Left colon (tissue), 2 donors: Measurements from ENCODE around the gene PHTF2. TPM values are rescaled to one million over a fixed set of nuclear protein-coding genes. Genes with fewer than 3 reads are reported as not detected.
A peak's percentile ranks its signal among the peaks of the same experiment; 100 is the strongest.
"Not testable (repeated sequence)": the region's sequence is repeated elsewhere in the genome, so short reads cannot be mapped to it uniquely, and the experiment has no call there.

Experiments used
- ATAC-seq: fragments of 200-7000 bp; cut with Tn5 transposase; one replicate; pipeline ENCODE4 v1.9.1; 2020; ENCODE audit warnings: mild to moderate bottlenecking, moderate library complexity
- DNase-seq, 2 donors: peaks; one replicate each; pipeline ENCODE4 v3.0.0-alpha.2; 2020
- intact Hi-C, 2 donors: fragments of 100-400 bp; cut with DNase I in 1 of 2; cut with micrococcal nuclease in 1 of 2; formaldehyde crosslinking; loops; one replicate each; pipeline versions ENCODE4 v1.11.2 to v1.14.0; 2022; cut with DNase I, micrococcal nuclease
- total RNA-seq, 2 donors: library from RNA; stranded (reverse); fragmentation: NEBNext Ultra II Directional; extraction: Animal tissue kit (Norgen Biotek cat#: 25700); gene quantifications; one replicate each; pipeline ENCODE4 v1.2.1, GENCODE V29; 2021
- donor health status: DM: no; HTN: no; CAD: no.
- donor health status: DM: yes; HTN: yes; CAD: no.

PHTF2 gene
- total RNA-seq, 2 donors from 2014 or later: 10.6 to 11.3 TPM

DNA sequence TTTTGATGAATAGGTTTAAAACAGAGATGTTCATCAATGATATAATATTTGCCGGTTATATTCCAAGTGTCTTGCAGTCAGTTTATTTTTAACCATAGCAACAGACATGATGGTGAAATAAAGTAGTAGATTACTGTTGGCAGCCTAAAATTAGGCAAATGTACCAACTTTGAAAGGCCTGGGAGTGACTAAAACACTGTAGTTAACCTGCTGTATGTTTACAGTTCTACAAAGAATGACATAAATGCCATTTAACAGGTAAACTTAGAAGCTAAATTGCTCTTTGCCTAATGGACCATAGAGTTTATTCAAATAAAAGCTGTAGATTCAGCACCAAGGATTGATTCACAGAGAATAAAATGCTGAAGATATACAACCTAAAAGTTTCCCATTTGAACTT lies 64.1 kb downstream of the PHTF2 start:
- DNase-seq (no peak), ATAC-seq (no peak)
- intact Hi-C loops: no loop called here

DNA sequence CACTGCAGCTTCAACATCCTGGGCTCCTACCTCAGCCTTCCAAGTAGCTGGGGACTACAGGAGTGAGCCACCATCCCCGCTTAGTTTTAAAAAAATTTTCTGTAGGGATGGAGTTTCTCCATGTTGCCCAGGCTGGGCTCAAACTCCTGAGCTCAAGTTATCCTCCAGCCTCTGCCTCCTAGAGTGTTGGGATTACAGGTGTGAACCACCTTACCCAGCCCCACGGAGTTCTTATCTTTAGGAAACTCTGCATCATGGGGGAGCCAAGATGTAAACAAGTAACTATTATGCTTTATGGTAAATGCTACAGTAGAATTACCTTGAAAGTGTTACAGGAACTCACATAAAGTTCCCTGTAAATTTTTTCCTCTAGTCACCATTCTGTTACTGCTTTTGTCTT lies 65.3 kb downstream of the PHTF2 start:
- intact Hi-C loops: no loop called here
- ATAC-seq (no peak), DNase-seq (no peak)

DNA sequence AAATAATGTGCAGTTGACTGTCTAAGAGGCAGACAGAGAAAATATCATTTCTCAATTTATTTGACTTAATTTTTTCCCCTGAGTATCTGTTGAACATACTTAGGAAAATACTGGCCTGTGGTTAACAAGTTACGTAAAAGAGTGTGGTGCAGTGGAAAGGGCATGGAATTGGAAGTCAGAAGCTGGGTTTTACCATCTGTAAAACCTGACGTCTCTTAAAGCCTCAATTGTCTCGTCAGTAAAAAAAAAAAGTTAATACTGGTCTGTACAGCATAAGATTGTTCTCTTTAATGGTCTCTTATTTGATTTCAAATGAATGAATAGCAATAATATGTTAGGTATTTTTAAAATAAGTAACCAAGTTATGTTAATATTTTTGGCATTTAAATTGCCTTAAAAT lies 67.8 kb downstream of the PHTF2 start:
- no peak for DNase-seq
- ATAC-seq: no peak
- intact Hi-C loops: no loop called here

DNA sequence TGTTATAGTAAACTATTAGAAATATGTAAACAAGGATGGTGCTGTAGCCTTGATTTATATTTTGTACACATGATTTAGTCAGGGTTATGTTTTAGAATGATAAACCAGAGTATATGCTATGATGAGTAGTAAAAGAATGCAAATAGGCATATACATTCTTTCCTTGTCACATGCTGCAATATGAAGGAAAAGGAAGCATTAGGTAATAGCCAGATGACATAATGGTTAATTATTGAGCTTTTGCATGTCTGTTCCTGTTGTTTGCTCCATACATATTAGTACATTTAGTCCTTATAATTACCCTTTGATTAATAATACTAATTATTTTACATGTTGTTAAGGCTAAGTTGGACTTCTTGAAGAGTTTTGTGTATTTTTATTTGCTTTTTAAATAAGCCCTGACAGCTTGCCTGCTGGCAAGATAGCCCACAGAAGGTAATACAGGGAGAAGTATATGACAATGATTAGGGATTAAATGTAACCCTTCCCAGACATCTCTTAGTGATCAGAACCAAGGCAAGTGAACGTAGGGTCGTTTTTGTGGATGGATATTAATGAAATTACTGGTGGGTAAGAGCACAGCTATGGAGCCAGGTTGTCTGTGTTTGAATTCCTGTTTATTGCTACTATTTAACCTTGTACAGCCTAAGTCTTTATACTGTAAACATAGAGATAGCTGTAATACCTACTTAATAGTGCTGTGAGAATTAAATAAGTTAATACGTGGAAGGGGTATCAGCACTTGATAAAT lies 68.4 kb downstream of the PHTF2 start:
- intact Hi-C loops: no loop called here
- DNase-seq: no peak

DNA sequence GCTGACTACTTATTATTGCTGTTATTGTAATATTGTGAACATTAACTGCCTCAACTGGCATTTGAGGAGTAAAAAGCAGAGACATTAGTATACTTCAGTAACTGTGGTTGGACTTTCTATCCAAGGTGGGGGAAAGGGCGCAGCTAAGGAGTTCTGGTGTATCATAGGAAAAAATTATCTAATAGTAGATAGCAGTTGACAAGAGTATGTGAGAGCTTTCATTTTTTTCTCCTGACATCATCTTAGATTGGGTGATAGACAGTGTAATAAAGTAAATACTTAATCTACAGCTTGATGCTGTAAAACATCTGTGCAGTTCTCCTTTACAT lies 68.9 kb downstream of the PHTF2 start:
- ATAC-seq: no peak
- intact Hi-C loops: no loop called here
- no peak for DNase-seq

More for the DNA sequence above, 68.4 kb downstream of the PHTF2 start:
- ATAC-seq: peak; percentile 59

DNA sequence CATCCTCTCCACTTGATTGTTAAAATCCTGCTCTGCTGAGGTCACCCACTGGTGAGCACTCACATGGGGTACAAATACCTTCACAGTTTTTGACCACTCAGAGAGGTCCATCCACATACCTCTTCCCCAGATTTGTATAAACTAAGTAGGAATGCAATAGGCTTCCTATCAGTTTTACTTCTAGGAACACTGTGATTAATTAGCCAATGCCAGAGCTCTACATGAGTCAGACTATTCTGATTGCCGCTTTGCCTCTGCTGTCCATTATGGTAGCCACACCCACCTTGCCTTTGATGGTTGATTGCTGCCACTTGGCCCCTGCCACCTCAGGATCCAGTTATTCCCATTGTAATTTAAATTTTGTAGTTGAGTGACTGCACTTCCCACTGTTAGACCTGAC lies 73.7 kb downstream of the PHTF2 start:
- intact Hi-C loops, ATAC-seq, DNase-seq: not testable (repeated sequence)

DNA sequence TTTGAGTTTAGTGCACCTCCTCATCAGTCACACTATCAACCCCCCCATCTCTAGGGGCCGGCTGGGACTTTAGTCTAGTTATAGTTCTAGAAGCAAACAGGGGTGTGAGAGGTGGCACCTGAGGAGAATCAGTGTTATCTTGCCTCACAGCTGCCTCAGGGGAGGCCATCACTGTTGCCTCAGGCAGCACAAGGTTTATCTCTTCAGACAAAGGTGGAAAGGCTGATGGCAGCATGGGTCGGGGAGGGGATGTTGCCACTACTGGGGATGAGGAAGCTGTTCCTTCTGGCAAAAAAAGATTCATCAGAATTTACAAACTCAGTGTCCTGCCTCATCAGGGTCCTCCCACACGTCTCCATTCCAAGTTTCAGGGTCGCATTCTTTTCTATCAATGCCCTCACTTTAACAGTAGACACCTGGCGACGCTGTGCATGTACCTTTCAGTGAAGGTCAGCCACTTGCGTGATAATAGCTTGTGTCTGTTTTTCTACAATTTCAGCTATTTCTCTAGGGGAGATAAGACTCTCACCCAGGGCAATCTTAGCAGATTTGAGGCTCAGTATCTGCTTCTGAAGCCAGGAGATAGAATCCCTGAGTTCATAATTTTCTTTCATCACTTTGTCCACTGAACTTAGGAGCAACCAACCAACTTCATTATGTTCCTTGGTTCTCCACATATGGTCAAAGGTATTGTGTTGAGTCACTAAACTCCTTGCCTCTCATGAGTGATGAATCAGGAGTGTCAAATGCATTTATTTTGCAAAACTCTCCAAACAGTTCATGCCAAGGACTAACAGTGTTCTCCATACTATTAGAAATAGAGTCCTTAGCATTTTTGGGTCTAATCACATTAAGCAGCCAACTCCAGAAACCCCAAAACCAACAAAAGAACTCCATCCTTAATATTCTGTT lies 75.1 kb downstream of the PHTF2 start:
- ATAC-seq, DNase-seq, intact Hi-C loops: not testable (repeated sequence)

DNA sequence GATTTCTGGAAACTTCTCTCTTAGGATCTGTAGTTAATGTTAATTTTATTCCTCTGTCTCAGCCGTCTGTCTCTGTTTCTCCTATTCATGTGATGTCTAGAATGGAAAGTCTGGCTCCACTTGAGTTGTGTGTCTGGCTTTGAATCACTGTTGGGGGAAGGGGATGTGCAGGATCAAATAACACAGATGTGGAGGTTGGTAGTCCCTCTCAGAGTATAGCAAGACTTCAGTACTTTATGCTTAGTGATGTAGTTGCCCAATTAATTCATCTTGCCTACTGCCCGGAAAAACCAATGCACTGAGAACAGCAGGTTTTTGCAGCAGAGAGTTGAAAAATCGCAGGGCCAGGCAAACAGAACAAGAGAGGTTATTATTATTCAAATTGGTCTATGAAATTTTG lies 79.2 kb downstream of the PHTF2 start:
- intact Hi-C loops: no loop called here
- DNase-seq (no peak), ATAC-seq (no peak)

DNA sequence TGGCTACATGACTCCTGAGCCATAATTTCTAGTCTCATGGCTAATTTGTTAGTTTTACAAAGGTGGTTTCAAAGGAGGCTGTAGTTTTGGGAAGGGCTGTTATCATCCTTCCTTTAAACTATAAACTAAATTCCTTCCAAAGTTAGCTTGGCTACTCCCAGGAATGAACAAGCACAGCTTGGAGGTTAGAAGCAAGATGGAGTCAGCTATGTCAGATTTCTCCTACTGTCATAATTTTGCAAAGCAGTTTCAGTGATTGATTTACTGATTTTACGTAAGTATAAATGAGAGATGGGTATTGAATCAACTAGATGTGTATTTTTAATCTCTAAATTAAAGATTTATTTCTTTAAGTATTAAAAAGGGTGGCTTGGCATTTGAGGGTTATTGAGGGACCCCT lies 79.9 kb downstream of the PHTF2 start:
- DNase-seq (no peak), ATAC-seq (no peak)
- intact Hi-C loops: no loop called here

DNA sequence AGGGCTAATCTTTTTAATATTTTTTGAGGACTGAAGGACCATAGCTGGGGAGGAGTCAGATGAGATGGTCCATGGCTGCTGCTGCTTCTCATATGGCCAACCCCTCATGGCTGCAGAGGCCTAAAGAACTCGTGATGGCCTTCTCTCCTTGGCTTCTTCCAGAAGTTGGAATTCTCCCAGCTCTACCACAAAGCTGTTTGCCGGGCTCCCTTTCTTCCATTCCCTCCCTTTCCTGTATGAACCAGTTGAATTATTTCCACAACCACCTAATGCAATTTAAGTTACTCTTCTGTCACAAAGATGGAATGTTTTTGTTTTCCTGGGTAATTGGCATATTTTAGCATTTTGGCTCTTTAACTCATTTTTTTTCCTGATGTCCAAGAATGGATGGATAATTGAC lies 80.7 kb downstream of the PHTF2 start:
- intact Hi-C loops: no loop called here
- ATAC-seq (no peak), DNase-seq (no peak)

DNA sequence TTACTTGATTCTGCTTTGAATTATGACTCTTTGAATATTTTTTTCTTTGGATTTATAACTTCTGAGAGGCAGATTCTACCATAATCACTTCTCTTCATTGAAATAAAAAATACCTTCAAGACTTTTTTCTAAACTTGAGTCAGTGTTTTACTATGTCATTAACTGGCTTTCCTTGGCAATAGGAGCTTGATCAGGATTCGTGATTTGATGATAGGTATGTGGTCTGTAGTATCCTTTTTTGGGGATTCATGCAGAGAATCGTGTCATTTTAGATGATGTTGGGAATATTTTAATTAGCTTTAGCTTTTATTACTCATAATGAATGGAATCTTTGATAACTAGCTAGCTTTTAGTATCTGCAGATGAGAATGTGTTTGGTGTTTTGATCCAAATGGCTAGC lies 83.3 kb downstream of the PHTF2 start:
- no peak for DNase-seq
- intact Hi-C loops: no loop called here
- no peak for ATAC-seq

DNA sequence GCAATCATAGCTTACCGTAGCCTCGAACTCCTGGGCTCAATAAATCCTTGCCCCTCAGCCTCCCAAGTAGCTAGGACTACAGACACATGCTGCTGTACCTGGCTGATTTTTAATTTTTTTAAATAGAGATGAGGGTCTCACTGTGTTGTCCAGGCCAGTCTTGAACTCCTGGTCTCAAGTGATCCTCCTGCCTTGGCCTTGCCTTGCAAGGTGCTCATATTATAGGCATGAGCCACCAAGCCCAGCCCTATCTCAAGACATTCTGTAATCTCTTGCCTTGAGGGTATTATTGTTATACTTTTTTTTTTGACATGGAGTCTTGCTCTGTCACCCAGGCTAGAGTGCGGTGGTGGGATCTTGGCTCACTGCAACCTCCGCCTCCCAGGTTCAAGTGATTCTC lies 86.6 kb downstream of the PHTF2 start:
- ATAC-seq (no peak), DNase-seq (no peak)
- intact Hi-C loops: no loop called here

DNA sequence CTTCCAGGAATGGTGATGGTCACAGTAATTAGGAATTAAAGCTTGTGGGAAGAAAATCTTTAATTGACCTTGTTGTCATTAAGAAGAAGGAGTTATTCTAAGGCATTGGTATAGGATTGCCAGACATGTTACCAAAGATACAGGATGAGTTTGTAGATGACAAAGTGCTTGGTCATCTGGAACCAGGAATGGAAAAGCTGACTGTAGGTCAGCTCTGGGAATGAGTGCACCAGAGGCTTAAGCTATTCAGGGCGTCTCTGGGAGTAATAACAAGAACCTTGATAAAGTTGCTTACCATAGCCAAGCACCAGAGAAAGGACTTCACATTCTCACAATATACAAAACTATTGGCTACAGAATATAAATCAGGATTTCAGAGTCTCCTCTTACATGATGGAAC lies 89.0 kb downstream of the PHTF2 start:
- intact Hi-C loops: no loop called here
- no peak for ATAC-seq

DNA sequence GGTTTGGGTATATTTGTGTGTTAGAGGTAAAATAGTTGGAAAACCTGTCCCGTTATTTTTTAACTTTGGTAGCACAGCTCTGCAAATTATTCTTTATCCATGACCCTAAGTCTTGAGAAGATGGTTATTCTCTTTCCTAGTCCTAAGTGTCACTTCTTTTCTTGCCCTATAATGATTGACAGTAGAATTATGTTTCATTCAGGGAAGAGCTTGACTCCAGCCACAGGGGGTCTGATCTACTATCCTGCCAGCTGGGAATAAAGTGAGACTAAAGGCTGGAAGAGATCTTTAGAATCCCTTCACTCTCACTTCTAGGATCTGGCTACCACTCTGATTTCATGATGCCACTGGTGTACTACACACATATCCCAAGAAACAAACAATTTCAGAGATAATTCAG lies 90.4 kb downstream of the PHTF2 start:
- no peak for DNase-seq
- ATAC-seq: no peak
- intact Hi-C loops: no loop called here

More for the DNA sequence above, 89.0 kb downstream of the PHTF2 start:
- DNase-seq: no peak

DNA sequence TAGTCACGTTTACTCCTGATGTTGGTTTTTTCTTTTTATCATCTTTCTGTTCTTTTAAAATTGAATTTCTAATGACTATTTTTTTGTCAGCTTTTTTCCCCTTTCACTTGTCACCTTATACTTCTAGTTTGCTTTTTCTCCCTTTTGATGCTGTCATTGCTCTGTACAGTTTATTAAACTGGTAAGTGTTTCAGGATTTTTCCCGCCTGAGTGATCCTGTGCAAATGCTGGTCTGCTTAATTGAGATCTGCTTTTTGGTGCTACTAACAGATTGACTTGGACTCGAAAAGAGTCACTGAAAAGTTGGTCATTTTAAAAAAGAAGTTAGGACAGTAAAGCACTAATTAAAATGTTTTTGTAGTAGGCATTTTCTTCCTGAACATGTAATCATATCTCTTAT lies 95.2 kb downstream of the PHTF2 start:
- ATAC-seq (no peak), DNase-seq (no peak)
- intact Hi-C loops: no loop called here

DNA sequence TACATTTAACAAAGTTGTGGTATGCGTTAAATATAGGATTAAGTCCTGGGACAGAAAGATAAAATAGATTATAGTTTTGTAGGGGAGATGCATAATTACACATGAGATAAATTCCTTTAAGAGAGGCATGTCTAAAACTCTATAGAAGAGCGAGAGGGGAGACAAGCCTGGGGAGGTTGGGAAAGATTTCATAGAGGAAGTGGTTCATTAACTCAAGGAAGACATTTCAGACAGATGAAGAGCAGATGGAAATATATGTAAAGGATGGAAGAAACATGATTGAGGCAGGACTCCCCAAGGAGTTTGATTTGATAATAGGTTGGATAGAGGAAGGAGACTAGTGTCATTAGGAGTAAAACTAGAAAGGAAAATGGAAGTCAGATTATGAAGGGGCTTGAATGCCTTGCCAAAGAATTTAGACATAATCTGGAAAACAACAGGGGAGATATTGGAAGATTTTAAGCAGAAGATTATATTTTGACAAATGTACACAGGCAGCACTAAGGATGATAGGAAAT lies 96.1 kb downstream of the PHTF2 start:
- intact Hi-C loops: no loop called here
- no peak for ATAC-seq
- DNase-seq: no peak

DNA sequence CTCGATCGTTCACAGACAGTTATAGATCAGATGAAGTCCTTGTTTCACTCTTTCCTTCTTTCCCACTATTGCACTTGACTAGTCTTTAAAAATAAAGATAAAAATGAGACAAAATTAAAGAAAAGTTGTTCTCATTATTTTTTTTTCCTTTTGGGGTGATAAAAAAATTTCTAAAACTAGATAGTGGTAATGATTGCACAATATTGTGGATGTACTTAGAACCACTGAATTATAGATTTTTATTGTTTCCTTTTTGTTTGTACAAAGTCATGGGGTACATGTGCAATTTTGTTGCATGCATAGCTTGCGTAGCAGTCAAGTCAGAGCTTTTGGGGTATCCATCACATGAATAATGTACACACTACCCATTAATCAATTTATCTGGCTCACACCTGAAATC lies 97.3 kb downstream of the PHTF2 start:
- DNase-seq: no peak
- ATAC-seq: no peak
- intact Hi-C loops: no loop called here

DNA sequence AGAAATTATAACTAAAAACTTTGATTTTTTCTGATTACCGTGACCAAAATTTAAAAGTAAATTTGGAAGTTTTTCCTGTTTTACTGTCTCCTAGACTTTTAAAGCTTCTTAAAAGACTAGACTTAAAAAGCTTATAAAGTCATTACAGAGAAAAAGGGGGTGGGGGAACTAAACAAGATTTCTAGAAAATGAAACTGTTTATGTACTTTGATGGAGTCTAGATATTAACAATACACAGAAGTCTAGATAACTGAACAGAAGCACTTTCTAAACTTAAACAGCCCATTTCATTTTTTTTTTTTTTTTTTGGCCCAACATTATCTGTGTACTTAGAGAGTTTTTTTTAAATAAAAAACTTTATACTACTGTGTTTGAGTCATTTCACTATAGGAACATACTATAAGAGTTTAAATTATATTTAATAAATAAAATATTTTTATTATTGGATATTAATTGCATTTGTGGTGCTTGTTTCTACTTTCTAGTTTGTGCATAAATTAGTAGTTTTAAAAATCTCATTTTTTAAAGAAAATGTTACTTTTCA lies 98.5 kb downstream of the PHTF2 start:
- no peak for DNase-seq
- ATAC-seq: no peak
- intact Hi-C loops: no loop called here

DNA sequence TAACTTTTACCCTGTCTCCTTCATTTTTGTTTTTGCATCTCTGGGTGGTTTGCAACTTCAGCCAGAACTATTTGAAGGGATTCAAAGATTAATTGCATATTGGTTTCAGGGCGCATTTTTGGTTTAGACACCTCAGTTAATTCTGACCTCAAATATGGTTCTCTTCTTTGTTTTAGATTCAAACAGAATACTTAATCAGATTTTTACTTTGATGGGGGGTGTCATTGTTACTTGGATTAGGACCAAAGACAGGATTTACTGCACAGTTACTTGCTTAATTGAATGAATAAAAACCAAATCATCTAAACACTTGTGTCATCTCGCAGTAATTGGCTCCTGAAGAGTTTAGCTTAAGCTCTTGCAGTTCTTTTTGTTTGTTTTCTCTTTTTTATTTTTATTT lies 100.9 kb downstream of the PHTF2 start:
- DNase-seq: no peak
- ATAC-seq: no peak
- intact Hi-C loops: no loop called here

DNA sequence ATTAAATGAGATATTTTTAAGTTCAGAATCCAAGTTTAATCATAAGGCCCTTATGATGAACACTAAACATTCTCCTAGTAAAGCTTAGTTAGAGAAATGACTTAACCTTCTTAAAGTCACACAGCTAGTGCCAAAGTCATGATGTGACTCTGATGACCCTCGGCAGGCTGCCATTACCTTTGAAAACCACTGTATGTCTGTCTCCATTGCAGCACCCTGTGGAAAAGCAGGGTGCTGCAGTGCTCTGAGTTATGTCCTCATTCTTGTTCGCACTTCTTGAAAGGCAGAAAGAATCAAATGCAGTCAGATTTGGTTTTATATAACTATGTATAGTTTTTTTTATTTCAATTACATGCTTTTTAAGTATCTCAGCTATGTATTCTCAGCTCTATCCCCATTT lies 105.0 kb downstream of the PHTF2 start:
- intact Hi-C loops: no loop called here
- DNase-seq (peak in 1 of 2 donors; percentile 19), ATAC-seq (peak; percentile 47)
